IMR-90 (cell line): ENCODE data around the gene LMLN.

Source experiments
- CEBPB ChIP-seq: IDR thresholded peaks from 2 replicates; pipeline ENCODE4 v1.6.1; 2012; ENCODE audit warnings: low read depth, low read length, improper control_type of control experiment
- FOS ChIP-seq: fragments of 150-350 bp; IDR thresholded peaks from 2 replicates; pipeline ENCODE4 v1.6.1; 2016; ENCODE audit warnings: low read depth, low read length
- MAFK ChIP-seq: IDR thresholded peaks from 2 replicates; pipeline ENCODE4 v1.6.1; 2012; ENCODE audit warnings: low read depth, low read length, improper control_type of control experiment
- MAZ ChIP-seq: IDR thresholded peaks from 2 replicates; pipeline ENCODE4 v1.6.1; 2012; ENCODE audit warnings: low read depth, mild to moderate bottlenecking, low read length, improper control_type of control experiment, moderate library complexity, borderline replicate concordance
- POLR2A ChIP-seq: IDR thresholded peaks from 2 replicates; pipeline ENCODE4 v1.6.1; 2012; ENCODE audit warnings: mild to moderate bottlenecking, low read depth, low read length
- RCOR1 ChIP-seq: IDR thresholded peaks from 2 replicates; pipeline ENCODE4 v1.6.1; 2012; ENCODE audit warnings: mild to moderate bottlenecking, low read length, improper control_type of control experiment; ENCODE audit not compliant: insufficient replicate concordance
- RFX5 ChIP-seq: IDR thresholded peaks from 2 replicates; pipeline ENCODE4 v1.8.0; 2012; ENCODE audit warnings: low read depth, mild to moderate bottlenecking, low read length, moderate library complexity
- SMC3 ChIP-seq: fragments of 150-350 bp; IDR thresholded peaks from 2 replicates; pipeline ENCODE4 v1.6.1; 2016; ENCODE audit warnings: low read depth, mild to moderate bottlenecking, antibody characterized with exemption, low read length, moderate library complexity
- TF ChIP-seq, protein P1 (sequence below): conservative IDR thresholded peaks from 2 replicates; pipeline ENCODE4 v1.5.1; 2012; ENCODE audit warnings: mild to moderate bottlenecking, low read depth, low read length, improper control_type of control experiment

DNA sequence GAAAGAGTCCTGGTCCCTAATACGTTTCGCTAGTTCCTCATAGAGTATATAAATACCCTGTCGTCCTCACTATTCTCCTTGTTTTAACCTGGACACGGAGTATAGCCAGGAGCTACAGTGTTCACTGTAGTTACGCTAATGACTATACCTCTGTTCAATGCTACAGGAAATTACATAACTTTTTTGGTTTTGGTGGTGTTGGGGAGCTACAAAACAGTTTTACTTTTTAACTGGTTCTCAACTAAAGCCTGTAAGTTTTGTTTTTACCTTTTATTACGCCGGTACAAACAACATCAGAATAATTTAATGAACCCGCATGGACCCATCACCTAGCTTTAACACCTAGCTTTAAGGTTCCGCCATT is 1.5 kb downstream of the LMLN start:
- TF ChIP-seq, protein P1, sequence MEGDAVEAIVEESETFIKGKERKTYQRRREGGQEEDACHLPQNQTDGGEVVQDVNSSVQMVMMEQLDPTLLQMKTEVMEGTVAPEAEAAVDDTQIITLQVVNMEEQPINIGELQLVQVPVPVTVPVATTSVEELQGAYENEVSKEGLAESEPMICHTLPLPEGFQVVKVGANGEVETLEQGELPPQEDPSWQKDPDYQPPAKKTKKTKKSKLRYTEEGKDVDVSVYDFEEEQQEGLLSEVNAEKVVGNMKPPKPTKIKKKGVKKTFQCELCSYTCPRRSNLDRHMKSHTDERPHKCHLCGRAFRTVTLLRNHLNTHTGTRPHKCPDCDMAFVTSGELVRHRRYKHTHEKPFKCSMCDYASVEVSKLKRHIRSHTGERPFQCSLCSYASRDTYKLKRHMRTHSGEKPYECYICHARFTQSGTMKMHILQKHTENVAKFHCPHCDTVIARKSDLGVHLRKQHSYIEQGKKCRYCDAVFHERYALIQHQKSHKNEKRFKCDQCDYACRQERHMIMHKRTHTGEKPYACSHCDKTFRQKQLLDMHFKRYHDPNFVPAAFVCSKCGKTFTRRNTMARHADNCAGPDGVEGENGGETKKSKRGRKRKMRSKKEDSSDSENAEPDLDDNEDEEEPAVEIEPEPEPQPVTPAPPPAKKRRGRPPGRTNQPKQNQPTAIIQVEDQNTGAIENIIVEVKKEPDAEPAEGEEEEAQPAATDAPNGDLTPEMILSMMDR: no peak
- TF ChIP-seq SMC3 (no peak), MAZ (no peak), RFX5 (no peak), RCOR1 (no peak), MAFK (no peak), POLR2A (no peak), CEBPB (no peak), FOS (no peak)
